ENCODE results near the gene GPX6. TPM values are rescaled to one million over a fixed set of nuclear protein-coding genes. Genes with fewer than 3 reads are reported as not detected.

Gene GPX6
- total and polyA plus RNA-seq, 2 donors (not counting 3 experiments of a cell fraction or from before 2014, with no cell fraction given), result not detected

DNA sequence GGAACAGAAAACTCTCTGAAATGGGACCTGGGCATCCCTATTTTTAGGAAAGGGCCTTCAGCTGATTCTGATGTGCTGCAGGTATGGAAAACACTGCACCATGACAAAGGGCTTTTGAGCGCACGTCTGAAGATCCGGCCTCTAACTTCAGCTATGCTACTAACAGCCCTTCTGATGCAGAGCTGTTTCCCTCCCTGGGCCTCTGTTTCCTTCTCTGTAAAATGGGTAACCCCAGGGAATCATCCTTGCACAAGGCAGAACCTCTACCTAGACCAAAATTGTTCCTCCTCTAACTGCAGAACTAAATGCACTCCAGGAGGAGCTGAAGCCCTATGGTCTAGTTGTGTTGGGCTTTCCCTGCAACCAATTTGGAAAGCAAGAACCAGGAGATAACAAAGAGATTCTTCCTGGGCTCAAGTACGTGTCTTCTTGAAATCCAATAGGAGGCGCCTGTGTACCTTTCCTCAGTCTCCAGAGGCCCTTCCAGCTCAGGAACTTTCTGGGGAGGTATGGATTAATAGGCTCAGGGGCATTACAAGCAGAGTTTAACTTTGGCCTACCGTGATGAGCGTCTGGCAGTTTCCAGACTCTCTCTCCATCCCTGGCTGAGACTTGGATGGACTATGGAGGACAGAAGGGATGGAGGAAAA, 16.0 kb upstream of the GPX6 start:
- dilution Hi-C loops (cut with MboI; ENCODE audit: extremely low pct_ligation_motif_present, low sequenced_read_pairs) (no loop called here), intact Hi-C loops (cut with micrococcal nuclease) (no loop called here)
- no peak overlapping the region for H2AFZ ChIP-seq (ENCODE audit: low read depth, low read length)
- no peaks in the 10 kb centered on the region for H3K36me3 ChIP-seq (ENCODE audit: control insufficient read depth in 2 of 2, extremely low read depth in 1 of 2, insufficient read depth in 2 of 2, low read length in 2 of 2)
- no TSS peak for BruUV-seq (replicated peaks)
- H3K9me3 ChIP-seq (replicated peaks; ENCODE audit: control insufficient read depth, insufficient read depth, low read length), result no peaks in the 10 kb centered on the region
- no peak overlapping the region for H3K4me2 ChIP-seq (ENCODE audit: insufficient read depth, low read length)
- H3K79me2 ChIP-seq (ENCODE audit: control insufficient read depth, insufficient read depth, low read length), result no peaks in the 10 kb centered on the region
- no peak for TF ChIP-seq EZH2 (IDR thresholded peaks at IDR 0.05; ENCODE audit: borderline replicate concordance, low read depth, low read length, severe bottlenecking)
- no peak for TF ChIP-seq MYC (IDR thresholded peaks at IDR 0.05; ENCODE audit: low read depth, low read length)
- TF ChIP-seq, protein P1, sequence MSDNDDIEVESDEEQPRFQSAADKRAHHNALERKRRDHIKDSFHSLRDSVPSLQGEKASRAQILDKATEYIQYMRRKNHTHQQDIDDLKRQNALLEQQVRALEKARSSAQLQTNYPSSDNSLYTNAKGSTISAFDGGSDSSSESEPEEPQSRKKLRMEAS (IDR thresholded peaks at IDR 0.05; ENCODE audit: insufficient read depth, insufficient read length), result no peak
- no peak for TF ChIP-seq FOS (IDR thresholded peaks at IDR 0.05; ENCODE audit: borderline replicate concordance, insufficient read depth, low read length)
- TF ChIP-seq GATA2 (IDR thresholded peaks at IDR 0.05; ENCODE audit: insufficient read depth, insufficient read length, low read depth, low read length), result no peak
- TF ChIP-seq, protein P2, sequence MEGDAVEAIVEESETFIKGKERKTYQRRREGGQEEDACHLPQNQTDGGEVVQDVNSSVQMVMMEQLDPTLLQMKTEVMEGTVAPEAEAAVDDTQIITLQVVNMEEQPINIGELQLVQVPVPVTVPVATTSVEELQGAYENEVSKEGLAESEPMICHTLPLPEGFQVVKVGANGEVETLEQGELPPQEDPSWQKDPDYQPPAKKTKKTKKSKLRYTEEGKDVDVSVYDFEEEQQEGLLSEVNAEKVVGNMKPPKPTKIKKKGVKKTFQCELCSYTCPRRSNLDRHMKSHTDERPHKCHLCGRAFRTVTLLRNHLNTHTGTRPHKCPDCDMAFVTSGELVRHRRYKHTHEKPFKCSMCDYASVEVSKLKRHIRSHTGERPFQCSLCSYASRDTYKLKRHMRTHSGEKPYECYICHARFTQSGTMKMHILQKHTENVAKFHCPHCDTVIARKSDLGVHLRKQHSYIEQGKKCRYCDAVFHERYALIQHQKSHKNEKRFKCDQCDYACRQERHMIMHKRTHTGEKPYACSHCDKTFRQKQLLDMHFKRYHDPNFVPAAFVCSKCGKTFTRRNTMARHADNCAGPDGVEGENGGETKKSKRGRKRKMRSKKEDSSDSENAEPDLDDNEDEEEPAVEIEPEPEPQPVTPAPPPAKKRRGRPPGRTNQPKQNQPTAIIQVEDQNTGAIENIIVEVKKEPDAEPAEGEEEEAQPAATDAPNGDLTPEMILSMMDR (IDR thresholded peaks at IDR 0.05; ENCODE audit: extremely low read depth in 1 of 2, insufficient read depth in 1 of 2, low read depth in 1 of 2, low read length in 2 of 2), result no peak
- no peak for TF ChIP-seq POLR2AphosphoS5 (IDR thresholded peaks at IDR 0.05; ENCODE audit: insufficient read depth, low read depth, low read length)
- no peak for TF ChIP-seq POLR2A (IDR thresholded peaks at IDR 0.05; ENCODE audit: low read depth, low read length)
- no peak for TF ChIP-seq JUN (IDR thresholded peaks at IDR 0.05; ENCODE audit: borderline replicate concordance, insufficient read depth, insufficient read length, low read depth)
- ChIA-PET POLR2A (no interaction called here), CTCF (no interaction called here)
- no peak for DNase-seq (ENCODE audit: low read depth, low spot score)
- no peak overlapping the region for H3K27ac ChIP-seq (ENCODE audit: insufficient read depth, low read depth, low read length)
- no peaks in the 10 kb centered on the region for H3K4me1 ChIP-seq (ENCODE audit: control insufficient read depth, extremely low read depth, insufficient read depth, low read length)
- no peaks in the 10 kb centered on the region for H3K9me1 ChIP-seq (replicated peaks; ENCODE audit: control insufficient read depth, extremely low read depth, insufficient read depth, low read length)
- no peak overlapping the region for H3K4me3 ChIP-seq (replicated peaks in 1 of 3; ENCODE audit: insufficient read depth in 1 of 3, low read depth in 1 of 3, low read length in 3 of 3)
- H4K20me1 ChIP-seq (replicated peaks; ENCODE audit: control insufficient read depth, extremely low read depth, insufficient read depth, low read length), result no peaks in the 10 kb centered on the region
- no peak for FAIRE-seq
- no peaks in the 10 kb centered on the region for H3K27me3 ChIP-seq (ENCODE audit: control insufficient read depth in 2 of 2, insufficient read depth in 2 of 2, low read length in 2 of 2)
- H3K9ac ChIP-seq (replicated peaks; ENCODE audit: extremely low read depth, insufficient read depth, low read length), result no peak overlapping the region

Data from endothelial cell of umbilical vein (primary cell).